GDM1 (cell line): ENCODE measurements around the gene MEX3D.

ENCODE experiments used
- DNase-seq: peaks from one replicate; lab custom pipeline; 2025; lab: John Stamatoyannopoulos, UW

MEX3D gene

GRCh38 chr19:1593501-1593772, 25.3 kb upstream of the MEX3D start:
- no peak for DNase-seq

- peak; percentile 91 for DNase-seq
Observed at GRCh38 chr19:1592755-1593500, 24.8 kb upstream of the MEX3D start, which contains the start of gene MBD3. TSS of gene MBD3 (minus strand) at chr19:1592865. CDS start at chr19:1592631, 234 bp downstream.

GRCh38 chr19:1592024-1592754, 24.1 kb upstream of the MEX3D start:
- peak; percentile 87 for DNase-seq

- DNase-seq = no peak
Observed at GRCh38 chr19:1591421-1592023, 23.4 kb upstream of the MEX3D start.

GRCh38 chr19:1590641-1591397, 22.7 kb upstream of the MEX3D start:
- DNase-seq = no peak

- DNase-seq = no peak
Observed at GRCh38 chr19:1587872-1588271, 19.7 kb upstream of the MEX3D start.

- DNase-seq = no peak
Observed at GRCh38 chr19:1585243-1585580, 17.1 kb upstream of the MEX3D start.

GRCh38 chr19:1584500-1585242, 16.5 kb upstream of the MEX3D start:
- no peak for DNase-seq

- no peak for DNase-seq
Observed at GRCh38 chr19:1582201-1582600, 14.1 kb upstream of the MEX3D start.

- DNase-seq = no peak
Observed at GRCh38 chr19:1580957-1581356, 12.8 kb upstream of the MEX3D start.

- DNase-seq = no peak
Observed at GRCh38 chr19:1580382-1580781, 12.3 kb upstream of the MEX3D start.

GRCh38 chr19:1579222-1579621, 11.1 kb upstream of the MEX3D start:
- DNase-seq = no peak

- DNase-seq = no peak
Observed at GRCh38 chr19:1577929-1578618, 9.9 kb upstream of the MEX3D start.

GRCh38 chr19:1577090-1577928, 9.2 kb upstream of the MEX3D start:
- no peak for DNase-seq

GRCh38 chr19:1576242-1577089, 8.3 kb upstream of the MEX3D start:
- DNase-seq = no peak

- no peak for DNase-seq
Observed at GRCh38 chr19:1575323-1576241, 7.5 kb upstream of the MEX3D start.

- no peak for DNase-seq
Observed at GRCh38 chr19:1574354-1575136, 6.4 kb upstream of the MEX3D start.

- no peak for DNase-seq
Observed at GRCh38 chr19:1572795-1573194, 4.7 kb upstream of the MEX3D start.
